Stimulated activated CD4-positive, alpha-beta T cell treated with anti-CD3 and anti-CD28 coated beads, TNF-alpha, amount 100 ng/mL, for 24 hours (primary cell): ENCODE data around the gene SCN1A.
"Not testable (repeated sequence)": the region's sequence is repeated elsewhere in the genome, so short reads cannot be mapped to it uniquely, and the experiment has no call there.

Experiments
- DNase-seq, 3 experiments: peaks; one replicate each; pipeline ENCODE4 v3.0.0-alpha.2; 2020; ENCODE audit warnings: low read depth in 3 of 3

The SCN1A gene

GRCh38 chr2:165972161-165972560, 155.7 kb downstream of the SCN1A start:
- DNase-seq, result not testable (repeated sequence)

- no peak for DNase-seq
These were observed 157.2 kb downstream of the SCN1A start for GRCh38 chr2:165970663-165971062.

DNA sequence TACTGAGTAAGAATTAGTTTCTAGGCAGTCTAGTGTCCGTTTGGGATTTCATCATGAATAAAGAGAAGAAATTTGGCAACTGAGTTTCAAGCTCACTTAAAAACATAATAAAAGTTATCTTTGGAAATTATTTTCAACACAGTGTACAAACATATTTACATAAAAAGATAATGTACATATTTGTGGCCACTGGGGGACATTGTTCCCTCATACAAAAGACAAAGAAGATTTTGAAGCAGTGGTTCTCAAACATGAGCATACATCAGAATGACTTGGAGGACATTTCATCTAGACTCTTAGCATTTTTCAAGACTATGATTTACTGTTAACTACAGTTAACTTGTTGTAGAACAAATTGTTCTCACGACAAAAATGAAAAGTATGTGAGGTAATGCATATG, 158.6 kb downstream of the SCN1A start:
- DNase-seq, result no peak

DNA sequence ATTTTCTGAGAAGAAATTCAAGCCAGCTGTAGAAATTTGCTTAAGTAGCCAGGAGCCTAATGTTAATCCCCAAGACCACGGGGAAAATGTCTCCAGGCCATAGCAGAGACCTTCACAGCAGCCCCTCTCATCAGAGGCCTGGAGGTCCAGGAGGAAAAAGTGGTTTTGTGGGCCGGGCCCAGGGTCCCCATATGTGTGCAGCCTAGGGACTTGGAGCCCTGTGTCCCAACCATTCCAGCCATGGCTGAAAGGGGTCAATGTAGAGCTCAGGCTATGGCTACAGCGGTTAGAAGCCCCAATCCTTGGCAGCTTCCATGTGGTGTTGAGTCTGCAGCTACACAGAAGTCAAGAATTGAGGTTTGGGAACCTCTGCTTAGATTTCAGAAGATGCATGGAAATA, 160.1 kb downstream of the SCN1A start:
- DNase-seq, result no peak

GRCh38 chr2:165961818-165962217, 166.0 kb downstream of the SCN1A start:
- DNase-seq, result no peak

GRCh38 chr2:165959371-165959770, 168.4 kb downstream of the SCN1A start:
- DNase-seq, result no peak

DNA sequence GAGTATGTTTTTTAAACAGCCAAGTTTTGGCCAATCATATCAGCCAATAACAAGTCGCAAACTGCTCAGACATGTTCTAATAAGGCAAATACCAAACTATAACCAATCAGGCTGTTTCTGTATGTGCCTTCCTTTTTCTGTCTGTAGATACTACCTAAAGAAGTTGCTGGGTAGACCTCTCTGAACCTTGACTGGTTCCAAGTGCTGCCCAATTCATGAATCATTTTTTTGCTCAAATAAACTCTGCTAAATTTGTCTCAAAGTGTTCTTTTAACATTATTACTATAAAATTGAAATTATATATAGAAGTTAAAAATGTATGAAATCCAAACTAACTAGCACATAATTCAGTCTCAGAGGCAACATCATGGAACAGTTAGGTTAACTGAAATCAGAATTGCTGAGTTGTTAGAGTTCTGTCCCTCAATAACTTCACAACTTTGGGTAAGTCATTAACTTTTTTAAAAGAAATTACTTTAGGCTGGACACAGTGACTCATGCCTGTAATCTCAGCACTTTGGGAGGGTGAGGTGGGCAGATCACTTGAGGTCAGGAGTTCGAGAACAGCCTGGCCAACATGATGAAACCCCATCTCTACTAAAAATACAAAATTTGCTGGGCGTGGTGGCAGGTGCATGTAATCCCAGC, 169.4 kb downstream of the SCN1A start:
- no peak for DNase-seq

DNA sequence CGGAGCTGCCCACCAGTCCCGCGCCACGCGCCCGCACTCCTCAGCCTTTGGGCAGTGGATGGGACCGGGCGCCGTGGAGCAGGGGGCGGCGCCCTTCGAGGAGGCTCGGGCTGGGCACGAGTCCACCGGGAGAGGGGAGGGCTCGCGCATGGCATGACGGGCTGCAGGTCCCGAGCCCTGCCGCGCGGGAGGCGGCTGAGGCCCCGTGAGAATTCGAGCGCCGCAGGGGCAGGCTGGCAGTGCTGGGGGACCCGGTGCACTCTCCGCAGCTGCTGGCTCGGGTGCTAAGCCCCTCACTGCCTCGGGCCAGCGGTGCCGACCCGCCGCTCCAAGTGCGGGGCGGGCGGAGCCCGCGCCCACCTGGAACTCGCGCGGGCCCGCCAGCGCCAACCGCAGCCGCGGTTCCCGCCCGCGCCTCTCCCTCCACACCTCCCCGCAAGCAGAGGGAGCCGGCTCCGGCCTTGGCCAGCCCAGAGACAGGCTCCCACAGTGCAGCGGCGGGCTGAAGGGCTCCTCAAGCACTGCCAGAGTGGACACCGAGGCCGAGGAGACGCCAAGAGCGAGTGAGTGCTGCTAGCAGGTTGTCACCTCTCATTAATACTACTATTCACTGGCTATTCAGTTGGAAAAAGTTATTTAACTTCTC, 170.7 kb downstream of the SCN1A start:
- no peak for DNase-seq

DNA sequence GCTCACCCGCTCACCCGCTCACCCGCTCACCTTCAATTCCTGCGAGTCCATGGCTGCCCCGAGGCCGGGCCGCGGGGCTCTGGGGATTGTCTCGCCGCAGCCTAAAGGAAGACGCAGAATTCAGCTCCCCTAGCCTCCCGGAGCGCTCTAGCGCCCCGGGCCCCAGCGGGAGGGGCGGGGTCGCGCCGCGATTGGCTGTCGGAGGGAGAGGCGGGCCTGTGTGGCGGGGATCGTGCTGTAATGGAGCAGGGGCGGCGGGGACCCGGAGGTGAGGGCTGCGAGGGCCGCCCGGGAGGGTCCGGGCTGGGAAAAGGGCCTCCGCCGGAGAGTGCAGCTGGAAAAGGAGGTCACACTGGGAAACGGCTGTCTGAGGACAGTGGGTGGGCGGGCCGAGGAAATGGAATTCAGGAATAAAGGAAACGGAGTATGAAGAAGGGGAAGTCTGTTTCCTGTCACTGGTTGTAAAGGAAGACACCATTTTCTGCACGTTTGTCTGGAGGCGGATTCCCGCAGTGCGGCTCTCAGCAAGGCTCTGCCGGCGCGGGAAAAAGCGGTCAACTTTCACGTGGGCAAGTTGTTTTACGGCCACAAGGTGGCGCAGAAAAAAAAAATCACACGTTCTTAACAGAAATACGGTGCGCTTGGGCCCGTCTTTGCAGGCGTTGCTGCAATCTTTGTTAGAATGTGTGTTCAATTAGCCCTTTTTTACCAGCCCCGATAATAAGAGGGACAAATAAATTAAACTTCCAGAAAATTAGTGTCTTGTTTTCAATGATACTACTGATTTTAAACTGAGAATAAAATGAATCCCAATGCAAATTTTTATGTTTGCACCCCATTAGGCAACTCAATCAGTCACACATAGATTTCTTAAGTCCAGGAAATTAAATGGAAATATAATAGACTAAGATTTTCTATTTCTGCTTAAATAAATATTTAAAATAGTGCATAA, 173.9 kb downstream of the SCN1A start, which contains the start of gene TTC21B:
TSS of gene TTC21B (minus strand) at position 122 of the 952 bp plus-strand sequence. CDS start at position 51, 71 bp downstream.
- peak; percentile 86 to 92 (median 91) for DNase-seq

- no peak for DNase-seq
These were observed 174.5 kb downstream of the SCN1A start for GRCh38 chr2:165953306-165953654.

DNA sequence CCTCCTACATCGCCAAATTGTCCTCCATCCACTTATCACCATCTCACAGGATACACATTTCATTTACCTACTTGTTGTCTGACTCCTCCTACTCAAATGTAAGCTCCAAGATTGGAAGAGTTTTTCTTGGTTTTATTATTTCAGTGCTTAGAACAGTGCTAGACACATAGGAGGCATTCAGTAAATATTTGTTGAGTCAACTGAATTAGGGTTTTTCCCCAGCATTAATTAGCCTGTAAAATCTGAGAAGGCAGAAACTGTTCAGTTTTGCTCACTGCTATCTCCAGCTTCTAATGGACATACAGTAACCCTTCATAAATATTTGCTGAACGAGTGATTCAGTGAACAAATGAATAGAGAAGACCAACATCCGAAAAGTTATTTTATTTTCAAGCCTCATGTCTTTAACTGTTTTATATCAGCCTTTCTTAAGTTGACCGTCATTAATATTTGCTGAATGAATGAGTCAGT, 175.0 kb downstream of the SCN1A start:
- DNase-seq, result no peak

- no peak for DNase-seq
These were observed 175.7 kb downstream of the SCN1A start for GRCh38 chr2:165952085-165952484.

DNA sequence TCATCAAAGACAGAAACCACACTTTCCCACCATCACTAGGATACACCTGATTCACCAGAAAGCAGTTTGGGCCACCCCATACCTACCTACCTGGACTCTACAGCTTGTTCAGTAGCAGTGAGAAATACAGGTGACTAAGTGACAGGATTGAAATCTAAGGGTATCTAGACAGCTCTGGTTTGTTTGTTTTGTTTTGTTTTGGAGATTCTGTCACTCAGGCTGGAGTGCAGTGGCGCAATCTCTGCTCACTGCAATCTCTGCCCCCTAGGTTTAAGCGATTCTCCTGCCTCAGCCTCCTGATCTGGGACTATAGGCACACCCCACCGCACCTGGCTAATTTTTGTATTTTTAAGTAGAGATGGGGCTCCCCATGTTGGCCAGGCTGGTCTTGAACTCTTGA, 177.4 kb downstream of the SCN1A start:
- no peak for DNase-seq

DNA sequence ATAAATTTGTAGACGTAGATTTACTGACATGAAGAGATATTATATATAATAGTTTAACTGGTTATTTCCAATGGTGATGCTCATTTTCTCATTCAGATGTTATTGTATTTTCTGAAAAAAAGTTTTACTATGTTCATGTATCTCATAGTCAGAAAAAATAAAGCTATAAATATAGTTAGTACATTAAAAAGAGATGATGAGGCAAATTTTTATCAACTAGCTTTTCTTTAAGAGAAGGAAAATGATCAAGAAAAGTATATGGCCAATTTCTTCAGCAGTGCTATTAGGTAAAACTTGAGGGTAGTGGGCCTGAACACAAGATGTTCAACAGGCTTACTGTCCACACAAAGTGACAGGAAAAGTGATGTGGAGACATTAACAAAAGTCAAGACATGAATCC, 186.0 kb downstream of the SCN1A start:
- no peak for DNase-seq

DNA sequence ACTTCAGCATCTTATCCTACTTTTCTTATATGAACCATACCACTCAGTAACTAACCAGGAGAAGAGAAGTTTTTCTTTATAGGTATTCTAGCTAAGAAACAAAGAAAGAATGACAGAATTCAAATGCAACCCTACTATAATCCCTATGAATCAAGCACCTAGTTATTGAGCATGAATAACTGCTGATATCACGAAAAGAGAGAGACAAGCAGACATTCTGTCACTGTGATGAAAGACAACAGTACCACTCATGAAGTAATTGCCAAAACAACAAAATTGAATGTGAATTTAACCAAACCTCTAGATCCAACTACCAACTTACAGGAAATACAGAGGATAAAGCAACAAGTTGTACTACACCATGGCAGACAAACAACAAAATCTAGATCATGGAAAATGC, 189.6 kb downstream of the SCN1A start:
- DNase-seq, result no peak
